GM08714 (cell line): Measurements from ENCODE around the gene NFKB2.
A peak's percentile ranks its signal among the peaks of the same experiment; 100 is the strongest.

Experiments used
- H3K4me3 ChIP-seq: fragments of 200-500 bp; sonication (Bioruptor generic); 2 replicates; pipeline ENCODE4 v1.5.1; 2014; ENCODE audit warnings: mild to moderate bottlenecking, low read length, inconsistent platforms
- ZNF274 ChIP-seq: IDR thresholded peaks from 2 replicates; pipeline ENCODE4 v1.6.1; 2012; ENCODE audit warnings: mild to moderate bottlenecking, low read depth, low read length

Gene NFKB2

DNA sequence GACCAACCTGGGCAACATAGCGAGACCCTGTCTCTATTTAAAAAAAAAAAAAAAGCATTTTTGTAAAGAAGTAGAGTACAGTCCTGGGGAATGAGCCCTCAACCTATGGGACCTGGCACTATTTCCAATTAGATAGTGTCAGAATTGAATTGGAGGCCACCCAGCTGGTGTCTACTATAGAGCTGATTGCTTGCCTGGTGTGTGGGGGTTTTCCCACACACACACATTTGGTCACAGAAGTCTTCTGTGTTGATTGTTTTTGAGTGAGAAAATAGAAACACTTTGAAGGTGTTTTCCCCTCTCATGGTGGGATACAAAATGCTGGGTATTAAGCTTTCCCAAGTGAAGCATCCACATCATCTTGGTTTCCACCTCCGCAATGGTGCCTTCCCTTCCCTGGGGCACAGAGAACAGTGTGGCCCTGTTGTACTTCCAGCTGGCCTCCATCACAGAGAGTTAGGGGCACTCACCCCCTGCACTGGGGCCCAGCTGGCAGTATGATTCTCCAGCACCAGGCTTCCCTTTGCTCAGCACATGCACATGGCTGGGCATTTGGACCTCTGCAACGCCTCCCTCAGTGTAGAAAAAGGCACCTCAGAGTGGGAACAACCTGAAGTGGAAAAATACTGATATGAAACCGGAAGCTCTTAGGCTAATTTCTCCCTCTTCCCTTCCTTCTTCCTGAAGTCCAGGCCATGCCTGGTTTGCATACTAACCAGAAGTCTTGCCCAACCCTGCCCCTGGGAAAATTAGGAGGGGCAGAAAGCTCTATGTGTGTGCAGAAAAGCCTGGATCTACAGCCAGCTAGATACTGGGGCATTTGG is 10.7 kb upstream of the NFKB2 start:
- TF ChIP-seq ZNF274: no peak
- H3K4me3 ChIP-seq: no peak overlapping the region

DNA sequence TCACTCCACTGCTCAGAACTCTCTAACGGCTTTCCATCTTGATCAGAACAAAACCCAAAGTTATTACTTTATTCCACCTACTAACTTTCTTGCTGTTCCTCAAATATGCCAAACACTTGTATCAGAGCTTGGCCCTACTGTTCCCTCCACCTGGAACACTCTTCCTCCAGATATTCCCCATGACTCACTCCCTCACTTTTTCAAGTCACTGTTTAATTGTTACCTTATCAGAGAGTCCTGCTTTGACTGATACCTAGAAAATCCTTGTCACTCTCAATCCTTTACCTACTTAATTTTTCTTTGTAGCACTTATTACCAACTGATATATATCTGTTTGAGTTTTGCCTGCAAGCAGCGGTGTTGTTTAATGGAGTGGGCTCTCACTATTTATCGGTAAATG is 5.6 kb upstream of the NFKB2 start:
- H3K4me3 ChIP-seq: no peak overlapping the region
- no peak for TF ChIP-seq ZNF274

GRCh38 chr10:102392306-102392705 is 3.2 kb upstream of the NFKB2 start:
- TF ChIP-seq ZNF274: no peak

GRCh38 chr10:102393411-102394078 is 2.0 kb upstream of the NFKB2 start:
- no peak for TF ChIP-seq ZNF274
- H3K4me3 ChIP-seq: peak overlapping the region; percentile 79; the same call in 1 of the 2 replicates

More at GRCh38 chr10:102392306-102392705, 3.2 kb upstream of the NFKB2 start:
- no peak overlapping the region for H3K4me3 ChIP-seq

DNA sequence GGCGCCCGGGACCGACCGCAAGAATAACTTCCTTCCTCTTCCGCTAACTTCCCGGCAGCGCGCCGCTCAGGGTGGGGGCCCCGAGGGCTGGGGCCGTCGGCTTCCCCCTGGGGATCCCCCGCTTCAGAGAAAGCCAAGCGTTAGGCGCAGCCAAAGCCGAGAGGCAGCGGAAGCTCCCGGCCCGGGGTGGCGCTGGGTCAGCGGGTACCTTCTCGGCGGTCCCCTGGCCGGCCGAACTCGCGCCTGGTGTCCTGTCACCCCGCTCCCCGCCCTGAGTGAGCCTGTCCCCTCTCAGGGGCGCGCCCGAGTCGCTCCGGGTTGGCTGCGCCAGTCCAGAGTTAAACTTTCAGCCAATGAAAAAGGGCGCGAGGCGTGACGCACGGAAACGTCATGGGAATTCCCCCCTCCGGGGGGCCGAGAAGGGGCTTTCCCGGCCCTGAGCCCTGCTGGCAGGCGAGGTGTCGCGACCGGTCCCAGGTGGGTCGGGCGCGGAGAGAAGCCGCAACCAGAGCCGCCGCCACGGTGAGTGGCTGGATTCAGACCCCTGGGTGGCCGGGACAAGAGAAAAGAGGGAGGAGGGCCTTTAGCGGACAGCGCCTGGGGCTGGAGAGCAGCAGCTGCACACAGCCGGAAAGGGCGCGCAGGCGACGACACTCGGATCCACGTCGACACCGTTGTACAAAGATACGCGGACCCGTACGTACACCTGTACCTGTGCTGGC is 1.3 kb upstream of the NFKB2 start:
- H3K4me3 ChIP-seq: peak overlapping the region; percentile 79
- no peak for TF ChIP-seq ZNF274

GRCh38 chr10:102394801-102395399 is 605 bp upstream of the NFKB2 start:
- TF ChIP-seq ZNF274: no peak
- H3K4me3 ChIP-seq: peak overlapping the region; percentile 79

GRCh38 chr10:102396317-102396650 is 779 bp downstream of the NFKB2 start:
- H3K4me3 ChIP-seq: peak overlapping the region; percentile 79
- no peak for TF ChIP-seq ZNF274

GRCh38 chr10:102396730-102397151 is 1.2 kb downstream of the NFKB2 start:
- no peak for TF ChIP-seq ZNF274
- peak overlapping the region; percentile 79 for H3K4me3 ChIP-seq

- TF ChIP-seq ZNF274: no peak
- H3K4me3 ChIP-seq: peak overlapping the region; percentile 79; the same call in 1 of the 2 replicates
Measured at GRCh38 chr10:102397222-102398171, 2.0 kb downstream of the NFKB2 start.

GRCh38 chr10:102398172-102399020 is 2.9 kb downstream of the NFKB2 start:
- TF ChIP-seq ZNF274: no peak
- H3K4me3 ChIP-seq: peak overlapping the region; percentile 36; the same call in 1 of the 2 replicates

DNA sequence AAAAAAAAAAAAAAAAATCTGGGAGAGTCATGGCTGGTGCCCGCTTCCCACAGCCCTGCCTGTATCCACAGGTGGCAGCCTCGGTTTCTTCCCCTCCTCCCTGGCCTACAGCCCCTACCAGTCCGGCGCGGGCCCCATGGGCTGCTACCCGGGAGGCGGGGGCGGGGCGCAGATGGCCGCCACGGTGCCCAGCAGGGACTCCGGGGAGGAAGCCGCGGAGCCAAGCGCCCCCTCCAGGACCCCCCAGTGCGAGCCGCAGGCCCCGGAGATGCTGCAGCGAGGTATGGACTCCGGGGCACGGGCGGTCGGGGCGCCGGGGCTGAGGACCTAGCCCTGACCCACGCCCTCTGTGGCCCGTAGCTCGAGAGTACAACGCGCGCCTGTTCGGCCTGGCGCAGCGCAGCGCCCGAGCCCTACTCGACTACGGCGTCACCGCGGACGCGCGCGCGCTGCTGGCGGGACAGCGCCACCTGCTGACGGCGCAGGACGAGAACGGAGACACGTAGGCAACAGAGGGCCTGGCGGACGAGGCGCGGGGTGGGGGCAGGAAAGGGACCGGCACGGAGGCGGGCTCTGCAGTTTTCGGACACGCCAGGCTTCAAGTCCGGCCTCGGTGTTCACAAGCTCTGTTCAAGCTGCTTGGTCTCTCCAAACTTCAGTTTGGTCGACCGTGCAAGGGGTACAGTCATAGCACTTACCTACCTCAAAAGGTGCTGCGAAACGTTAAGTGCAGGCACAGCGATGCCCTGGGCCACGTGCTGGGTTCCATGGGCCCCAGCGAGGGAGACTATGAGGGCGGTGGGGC is 3.9 kb downstream of the NFKB2 start:
- H3K4me3 ChIP-seq: peak overlapping the region; percentile 36; the same call in 1 of the 2 replicates
- TF ChIP-seq ZNF274: no peak
